GM18520 (cell line): ENCODE measurements around the gene ATAD5.

Experiments
- ATAC-seq: cut with Tn5 transposase; IDR thresholded peaks from one replicate; pipeline ENCODE4 v1.9.1; 2021; ENCODE audit not compliant: unreplicated experiment

ATAD5 gene

DNA sequence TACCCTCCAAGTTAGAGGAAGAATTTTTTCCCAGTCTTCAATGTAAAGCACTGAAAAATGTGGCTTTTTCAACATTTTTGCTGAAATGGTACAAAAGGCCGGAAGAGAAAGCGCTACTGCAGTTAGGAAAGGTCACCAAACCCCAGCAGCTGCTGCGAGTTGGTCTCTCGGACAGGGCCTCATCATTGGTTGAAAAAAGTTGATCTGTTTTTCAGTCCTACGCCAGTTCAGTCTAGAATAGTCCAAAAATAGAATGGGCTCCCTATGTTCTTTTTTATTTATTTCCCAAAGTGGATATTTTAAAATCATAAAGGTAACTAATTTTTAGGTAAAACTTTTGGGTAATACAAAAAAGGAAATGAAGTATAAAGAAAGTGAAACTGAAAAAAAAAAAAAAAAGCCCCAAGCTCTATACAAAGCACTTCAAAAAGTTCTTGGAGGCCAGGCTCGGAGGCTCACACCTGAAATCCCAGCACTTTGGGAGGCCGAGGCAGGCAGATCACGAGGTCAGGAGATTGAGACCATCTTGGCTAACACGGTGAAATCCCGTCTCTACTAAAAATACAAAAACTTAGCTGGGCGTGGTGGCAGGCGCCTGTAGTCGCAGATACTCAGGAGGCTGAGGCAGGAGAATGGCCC lies 107.4 kb downstream of the ATAD5 start:
- no peak for ATAC-seq

DNA sequence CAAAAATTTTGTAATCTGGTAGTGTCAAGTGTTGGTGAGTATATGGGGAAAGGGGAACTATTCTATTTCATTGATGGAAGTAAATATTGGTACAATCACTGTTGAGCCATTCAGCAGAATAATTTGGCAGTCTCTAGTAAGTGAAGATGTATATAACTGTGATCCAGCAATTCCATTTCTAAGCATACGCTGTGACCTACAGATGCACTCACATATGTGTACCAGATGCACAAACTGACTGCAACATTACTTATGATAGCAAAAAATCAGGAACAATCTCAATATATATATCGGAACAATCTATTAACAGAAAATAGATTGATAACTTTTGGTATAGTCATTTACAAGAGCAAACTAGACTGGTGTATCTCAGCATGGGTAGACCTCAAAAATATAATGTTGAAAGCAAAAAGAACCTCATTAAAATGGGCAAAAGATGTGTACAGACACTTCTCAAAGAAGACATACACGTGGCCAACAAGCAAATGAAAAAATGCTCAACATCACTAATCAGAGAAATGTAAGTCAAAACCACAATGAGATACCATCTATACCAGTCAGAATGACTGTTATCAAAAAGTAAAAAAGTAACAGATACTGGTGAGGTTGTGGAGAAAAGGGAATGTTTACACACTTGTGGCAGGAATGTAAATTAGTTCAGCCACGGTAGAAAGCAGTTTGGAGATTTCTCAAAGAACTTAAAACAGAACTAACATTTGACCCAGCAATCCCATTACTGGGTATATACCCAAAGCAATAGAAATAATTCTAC lies 110.7 kb downstream of the ATAD5 start:
- ATAC-seq: no peak
